Liver (tissue), 9 donors: ENCODE results near the gene SNAPIN. TPM values are rescaled to one million over a fixed set of nuclear protein-coding genes. Genes with fewer than 3 reads are reported as not detected.
"Not testable (repeated sequence)": the region's sequence is repeated elsewhere in the genome, so short reads cannot be mapped to it uniquely, and the experiment has no call there.

Experiments used
- DNase-seq: peaks from one replicate; pipeline ENCODE4 v3.0.0-alpha.2; 2017; ENCODE audit warnings: low spot score
- H3K27ac ChIP-seq, 2 donors: one replicate each; pipeline ENCODE4 v1.7.0; 2013; ENCODE audit warnings: inconsistent platforms in 2 of 2, low read length in 2 of 2, control low read depth in 1 of 2, low read depth in 1 of 2, mild to moderate bottlenecking in 1 of 2
- H3K27me3 ChIP-seq, 4 donors: one replicate each; pipeline versions ENCODE4 v1.6.1 to v1.7.0; 2013; ENCODE audit warnings: low read length in 3 of 4, inconsistent platforms in 1 of 4, mild to moderate bottlenecking in 1 of 4, moderate library complexity in 1 of 4; ENCODE audit not compliant: control insufficient read depth in 4 of 4, insufficient read depth in 4 of 4
- H3K36me3 ChIP-seq, 4 donors: one replicate each; pipeline versions ENCODE4 v1.6.1 to v1.7.0; 2013; ENCODE audit warnings: low read length in 3 of 4, mild to moderate bottlenecking in 3 of 4, low read depth in 1 of 4, moderate library complexity in 1 of 4; ENCODE audit not compliant: control insufficient read depth in 4 of 4, insufficient read depth in 3 of 4
- H3K4me1 ChIP-seq, 4 donors: one replicate each; pipeline versions ENCODE4 v1.6.1 to v1.7.0; 2013; ENCODE audit warnings: low read length in 3 of 4, mild to moderate bottlenecking in 3 of 4, moderate library complexity in 1 of 4; ENCODE audit not compliant: control insufficient read depth in 4 of 4, insufficient read depth in 4 of 4
- H3K4me3 ChIP-seq, 3 donors: one replicate each; pipeline versions ENCODE4 v1.6.1 to v1.7.0; 2013; ENCODE audit warnings: low read length in 3 of 3, control low read depth in 1 of 3, low read depth in 1 of 3, mild to moderate bottlenecking in 1 of 3
- H3K9ac ChIP-seq, 2 donors: one replicate each; pipeline ENCODE4 v1.7.0; 2013; ENCODE audit warnings: low read length in 2 of 2, mild to moderate bottlenecking in 2 of 2, moderate library complexity in 2 of 2, control low read depth in 1 of 2, low read depth in 1 of 2
- H3K9me3 ChIP-seq, 4 donors: one replicate each; pipeline versions ENCODE4 v1.6.1 to v1.7.0; 2013; ENCODE audit warnings: low read length in 3 of 4; ENCODE audit not compliant: control insufficient read depth in 4 of 4
- ATF3 ChIP-seq: IDR thresholded peaks from 2 replicates; pipeline ENCODE4 v1.6.1; 2016; ENCODE audit warnings: antibody characterized with exemption
- CTCF ChIP-seq: fragments of 150-350 bp; IDR thresholded peaks from 2 replicates; pipeline ENCODE4 v1.5.1; 2017; ENCODE audit warnings: improper control_type of control experiment, low read depth, low read length; ENCODE audit not compliant: missing input control
- FOXA1 ChIP-seq: IDR thresholded peaks from 2 replicates; pipeline ENCODE4 v1.6.1; 2016; ENCODE audit warnings: antibody characterized with exemption
- FOXA2 ChIP-seq: IDR thresholded peaks from 2 replicates; pipeline ENCODE4 v1.6.1; 2016; ENCODE audit warnings: antibody characterized with exemption
- GABPA ChIP-seq, 2 donors: IDR thresholded peaks in 1 of 2; conservative IDR thresholded peaks in 1 of 2; 2 replicates each; pipeline ENCODE4 v1.6.1; 2016; ENCODE audit warnings: antibody characterized with exemption in 2 of 2, mild to moderate bottlenecking in 1 of 2, moderate library complexity in 1 of 2
- HNF4A ChIP-seq, 2 donors: conservative IDR thresholded peaks; 2 replicates each; pipeline ENCODE4 v1.6.1; 2016; ENCODE audit warnings: antibody characterized with exemption in 2 of 2, mild to moderate bottlenecking in 2 of 2
- HNF4G ChIP-seq: IDR thresholded peaks from 2 replicates; pipeline ENCODE4 v1.6.1; 2016; ENCODE audit warnings: antibody characterized with exemption
- JUND ChIP-seq, 2 donors: IDR thresholded peaks; 2 replicates each; pipeline ENCODE4 v1.6.1; 2016; ENCODE audit warnings: antibody characterized with exemption in 2 of 2
- MAX ChIP-seq: IDR thresholded peaks from 2 replicates; pipeline ENCODE4 v1.6.1; 2016; ENCODE audit warnings: antibody characterized with exemption
- NR2F2 ChIP-seq: IDR thresholded peaks from 2 replicates; pipeline ENCODE4 v1.6.1; 2016; ENCODE audit warnings: antibody characterized with exemption
- RAD21 ChIP-seq, 2 donors: IDR thresholded peaks; 2 replicates each; pipeline ENCODE4 v1.6.1; 2016; ENCODE audit warnings: antibody characterized with exemption in 2 of 2, mild to moderate bottlenecking in 2 of 2
- REST ChIP-seq: IDR thresholded peaks from 2 replicates; pipeline ENCODE4 v1.6.1; 2016; ENCODE audit warnings: antibody characterized with exemption, mild to moderate bottlenecking
- RXRA ChIP-seq, 2 donors: IDR thresholded peaks; 2 replicates each; pipeline ENCODE4 v1.6.1; 2017 to 2018; ENCODE audit warnings: antibody characterized with exemption in 2 of 2, mild to moderate bottlenecking in 1 of 2
- SP1 ChIP-seq: IDR thresholded peaks from 2 replicates; pipeline ENCODE4 v1.6.1; 2018; ENCODE audit warnings: antibody characterized with exemption, mild to moderate bottlenecking
- TAF1 ChIP-seq: conservative IDR thresholded peaks from 2 replicates; pipeline ENCODE4 v1.6.1; 2016; ENCODE audit warnings: antibody characterized with exemption, mild to moderate bottlenecking
- YY1 ChIP-seq: IDR thresholded peaks from 2 replicates; pipeline ENCODE4 v1.6.1; 2016; ENCODE audit warnings: antibody characterized with exemption, mild to moderate bottlenecking
- WGBS: extraction: QIAGEN DNeasy Blood & Tissue Kit; methylation state at CpG from one replicate; pipeline ENCODE4 v1.1.7; 2013; 5-methylcytosine and 5-hydroxymethylcytosine counted together
- polyA plus RNA-seq, 2 donors: library from polyadenylated mRNA; stranded (reverse) in 1 of 2; unstranded in 1 of 2; fragments of 200-250 nt in 1 of 2; fragments of >200 nt in 1 of 2; fragmentation: Nextera tagmentation in 1 of 2; extraction: Ambion mirVana in 1 of 2; gene quantifications; one replicate each; pipeline versions ENCODE4 v1.2.1 to v1.2.3, GENCODE V29; 2013 to 2015
- total RNA-seq, 2 donors: library from RNA; depleted of rRNA; stranded (reverse); fragments of >200 nt; gene quantifications; one replicate each; pipeline ENCODE4 v1.2.3, GENCODE V29; 2014
- donor health status: healthy.
- donor health status: healthy.
- donor health status: healthy.
- donor health status: healthy.
- donor health status: healthy.

Gene SNAPIN
- total and polyA plus RNA-seq, 4 donors: 20.0 to 30.5 (median 24.2) TPM

DNA sequence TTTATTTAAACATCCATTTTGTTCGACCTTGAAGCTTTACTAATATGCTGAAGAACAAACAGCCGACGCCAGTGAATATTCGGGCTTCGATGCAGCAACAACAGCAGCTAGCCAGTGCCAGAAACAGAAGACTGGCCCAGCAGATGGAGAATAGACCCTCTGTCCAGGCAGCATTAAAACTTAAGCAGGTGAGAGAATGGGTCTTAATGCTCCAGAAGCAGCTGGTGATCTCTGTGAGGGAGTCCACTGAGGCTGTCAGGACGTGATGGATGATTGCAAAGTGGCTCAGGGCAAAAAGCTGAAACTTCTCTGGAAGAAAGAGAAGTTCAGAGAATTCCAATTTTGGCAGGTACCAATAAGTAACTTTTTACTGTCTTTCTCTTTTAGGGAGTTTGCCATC lies 20.2 kb upstream of the SNAPIN start:
- WGBS: 82% methylated on average over 6 of the region's 6 CpGs
- TF ChIP-seq RXRA (IDR thresholded peaks at IDR 0.05) (no peak), TAF1 (no peak), NR2F2 (no peak), CTCF (no peak), SP1 (no peak)
- no peak overlapping the region for H3K9ac ChIP-seq
- H3K27ac ChIP-seq: no peak overlapping the region
- H3K27me3 ChIP-seq: no peaks in the 10 kb centered on the region
- no peak for DNase-seq
- H3K9me3 ChIP-seq: no peaks in the 10 kb centered on the region
- peaks cover 7 to 33% (median 15%) of the 10 kb centered on the region in 4 donors for H3K4me1 ChIP-seq
- peaks cover 16 to 60% (median 51%) of the 10 kb centered on the region in 4 donors for H3K36me3 ChIP-seq
- H3K4me3 ChIP-seq: no peak overlapping the region

DNA sequence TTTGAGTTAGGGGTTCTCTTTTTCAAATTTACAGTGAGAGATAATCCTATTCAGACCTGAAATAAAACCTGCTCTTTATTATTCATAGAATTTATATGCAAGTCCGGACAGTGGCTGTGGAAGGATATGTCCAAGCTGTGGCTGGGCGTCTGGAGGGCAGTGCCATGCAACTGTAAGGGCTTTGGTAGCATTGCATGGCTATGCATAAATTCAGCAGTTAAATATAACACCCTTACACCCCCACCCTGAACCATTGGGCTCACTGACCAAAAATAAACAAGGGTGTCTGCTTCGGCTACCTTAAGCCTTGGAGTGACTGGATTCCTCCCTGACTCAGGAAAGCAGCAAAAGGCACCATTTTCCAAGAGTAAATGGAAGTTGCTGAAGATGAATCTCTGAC lies 19.2 kb upstream of the SNAPIN start:
- Histone ChIP-seq H3K4me1 (peaks cover 13 to 36% (median 18%) of the 10 kb centered on the region in 4 donors), H3K27ac (no peak overlapping the region), H3K9ac (no peak overlapping the region), H3K4me3 (no peak overlapping the region), H3K27me3 (no peaks in the 10 kb centered on the region), H3K36me3 (peaks cover 16 to 61% (median 52%) of the 10 kb centered on the region in 4 donors), H3K9me3 (no peaks in the 10 kb centered on the region)
- TF ChIP-seq GABPA (IDR thresholded peaks at IDR 0.05 in 1 of 2, conservative IDR thresholded peaks at IDR 0.05 in 1 of 2): no peak
- no peak for TF ChIP-seq HNF4A (conservative IDR thresholded peaks at IDR 0.05)
- TF ChIP-seq NR2F2: no peak
- 92% methylated on average over 3 of the region's 3 CpGs for WGBS
- no peak for DNase-seq

GRCh38 chr1:153640213-153640612 lies 18.3 kb upstream of the SNAPIN start:
- H3K36me3 ChIP-seq: peaks cover 19 to 69% (median 57%) of the 10 kb centered on the region in 4 donors
- not testable (repeated sequence) for H3K27ac ChIP-seq, H3K27me3 ChIP-seq, H3K9ac ChIP-seq, H3K9me3 ChIP-seq, H3K4me3 ChIP-seq, DNase-seq
- peaks cover 9 to 33% (median 21%) of the 10 kb centered on the region in 4 donors for H3K4me1 ChIP-seq
- WGBS: 98% methylated on average over 5 of the region's 5 CpGs

- no peak overlapping the region for H3K9ac ChIP-seq
- 91% methylated on average over 6 of the region's 6 CpGs for WGBS
- H3K4me3 ChIP-seq: no peak overlapping the region
- no peak for DNase-seq
- H3K27me3 ChIP-seq: no peaks in the 10 kb centered on the region
- no peak overlapping the region for H3K27ac ChIP-seq
- TF ChIP-seq HNF4G (no peak), RAD21 (IDR thresholded peaks at IDR 0.05) (no peak), RXRA (IDR thresholded peaks at IDR 0.05) (no peak), YY1 (no peak), FOXA1 (no peak), JUND (IDR thresholded peaks at IDR 0.05) (no peak), SP1 (no peak), MAX (no peak), REST (no peak), ATF3 (no peak), FOXA2 (no peak), TAF1 (no peak)
- no peaks in the 10 kb centered on the region for H3K9me3 ChIP-seq
- peaks cover 23 to 75% (median 64%) of the 10 kb centered on the region in 4 donors for H3K36me3 ChIP-seq
- peaks cover 3 to 29% (median 17%) of the 10 kb centered on the region in 4 donors for H3K4me1 ChIP-seq
Observed at GRCh38 chr1:153640861-153641260, 17.6 kb upstream of the SNAPIN start.
